Measurements from ENCODE around the gene UVRAG.

- TF ChIP-seq POLR2A (IDR thresholded peaks at IDR 0.05) (no peak), EP300 (IDR thresholded peaks at IDR 0.05) (no peak), CTCF (IDR thresholded peaks at IDR 0.05) (no peak)
These were observed 106.8 kb downstream of the UVRAG start for GRCh38 chr11:75921808-75922207.

Data from ovary (tissue), 3 donors.